22Rv1 (cell line): ENCODE data around the gene EHD4.

Experiments
- H3K27ac ChIP-seq: fragments of 450-650 bp; 2 replicates; pipeline ENCODE4 v1.5.1; 2017
- CTCF ChIP-seq: fragments of 450-650 bp; IDR thresholded peaks from 2 replicates; pipeline ENCODE4 v1.5.1; 2017; ENCODE audit warnings: mild to moderate bottlenecking
- ZFX ChIP-seq: fragments of 450-650 bp; IDR thresholded peaks from 2 replicates; pipeline ENCODE4 v1.6.1; 2017; ENCODE audit warnings: antibody characterized with exemption, borderline replicate concordance

Gene EHD4

GRCh38 chr15:41886741-41887140 is 85.6 kb downstream of the EHD4 start:
- TF ChIP-seq ZFX (no peak), CTCF (no peak)
- H3K27ac ChIP-seq, result no peak overlapping the region

GRCh38 chr15:41885841-41886240 is 86.5 kb downstream of the EHD4 start:
- H3K27ac ChIP-seq, result no peak overlapping the region
- no peak for TF ChIP-seq CTCF
- TF ChIP-seq ZFX, result no peak

GRCh38 chr15:41885321-41885720 is 87.0 kb downstream of the EHD4 start:
- TF ChIP-seq ZFX (no peak), CTCF (no peak)
- no peak overlapping the region for H3K27ac ChIP-seq

GRCh38 chr15:41884458-41884857 is 87.9 kb downstream of the EHD4 start:
- TF ChIP-seq ZFX (no peak), CTCF (no peak)
- no peak overlapping the region for H3K27ac ChIP-seq

- no peak for TF ChIP-seq CTCF
- no peak for TF ChIP-seq ZFX
- H3K27ac ChIP-seq, result no peak overlapping the region
Observed at GRCh38 chr15:41883484-41883825, 88.9 kb downstream of the EHD4 start.

- TF ChIP-seq ZFX (no peak), CTCF (no peak)
Observed at GRCh38 chr15:41882689-41883483, 89.5 kb downstream of the EHD4 start.

GRCh38 chr15:41881920-41882688 is 90.3 kb downstream of the EHD4 start:
- H3K27ac ChIP-seq, result no peak overlapping the region
- TF ChIP-seq ZFX, result no peak

More at GRCh38 chr15:41882689-41883483, 89.5 kb downstream of the EHD4 start:
- no peak overlapping the region for H3K27ac ChIP-seq
